Neural cell (in vitro differentiated cells): ENCODE data around the gene ENDOD1. TPM values are rescaled to one million over a fixed set of nuclear protein-coding genes. Genes with fewer than 3 reads are reported as not detected.

ENCODE experiments used
- H2AFZ ChIP-seq: fragments of 200-600, 300-800 bp; sonication (generic), shearing (Covaris generic); 2 replicates; pipeline ENCODE4 v1.6.0; 2014; ENCODE audit warnings: low read depth, mild to moderate bottlenecking, antibody characterized with exemption, low read length, moderate library complexity
- H3F3A ChIP-seq: fragments of 200-600 bp; shearing (Covaris generic); 2 replicates; pipeline ENCODE4 v1.6.1; 2016; ENCODE audit warnings: mild to moderate bottlenecking, moderate library complexity, mixed read lengths, antibody characterized with exemption, low read length; ENCODE audit not compliant: insufficient read depth, poor library complexity, severe bottlenecking
- H3K27ac ChIP-seq: fragments of 200-600, 300-800 bp; sonication (generic), shearing (Covaris generic); 2 replicates; pipeline ENCODE4 v1.5.1; 2014; ENCODE audit warnings: mild to moderate bottlenecking, low read length, moderate library complexity
- H3K27me3 ChIP-seq: fragments of 300-800, 200-600 bp; sonication (generic), shearing (Covaris generic); 2 replicates; pipeline ENCODE4 v1.6.0; 2014; ENCODE audit warnings: mild to moderate bottlenecking, low read depth, low read length, moderate library complexity; ENCODE audit not compliant: insufficient read depth
- H3K36me3 ChIP-seq: fragments of 300-800, 200-600 bp; sonication (generic), shearing (Covaris generic); 2 replicates; pipeline ENCODE4 v1.5.1; 2014; ENCODE audit warnings: mild to moderate bottlenecking, antibody characterized with exemption, low read length, moderate library complexity; ENCODE audit not compliant: insufficient read depth
- H3K4me2 ChIP-seq: fragments of 300-800, 200-600 bp; sonication (generic), shearing (Covaris generic); 2 replicates; pipeline ENCODE4 v1.6.0; 2014; ENCODE audit warnings: mild to moderate bottlenecking, low read length
- H3K4me3 ChIP-seq: fragments of 300-800, 200-600 bp; sonication (generic), shearing (Covaris generic); 2 replicates; pipeline ENCODE4 v1.5.1; 2014; ENCODE audit warnings: mild to moderate bottlenecking, low read length, moderate library complexity
- H3K79me2 ChIP-seq: fragments of 200-600 bp; shearing (Covaris generic); replicated peaks from 2 replicates; pipeline ENCODE4 v1.6.0; 2014; ENCODE audit warnings: mild to moderate bottlenecking, low read length, moderate library complexity; ENCODE audit not compliant: insufficient read depth
- H3K9ac ChIP-seq: fragments of 300-800, 200-600 bp; sonication (generic), shearing (Covaris generic); 2 replicates; pipeline ENCODE4 v1.6.1; 2016; ENCODE audit warnings: mild to moderate bottlenecking, low read length, mixed read lengths
- H3K9me2 ChIP-seq: fragments of 200-600 bp; shearing (Covaris generic); 2 replicates; pipeline ENCODE4 v1.6.1; 2016; ENCODE audit warnings: mild to moderate bottlenecking, low read length, mixed read lengths; ENCODE audit not compliant: insufficient read depth
- H3K9me3 ChIP-seq: fragments of 200-600, 300-800 bp; sonication (generic), shearing (Covaris generic); 2 replicates; pipeline ENCODE4 v1.6.1; 2016; ENCODE audit warnings: mild to moderate bottlenecking, mixed run types, low read length, moderate library complexity, mixed read lengths
- H4K20me1 ChIP-seq: fragments of 200-600 bp; shearing (Covaris generic); 2 replicates; pipeline ENCODE4 v1.6.1; 2016; ENCODE audit warnings: mild to moderate bottlenecking, mixed run types; ENCODE audit not compliant: insufficient read depth
- EP300 ChIP-seq: fragments of 450-650 bp; conservative IDR thresholded peaks from 2 replicates; pipeline ENCODE4 v1.6.1; 2014; ENCODE audit warnings: antibody characterized with exemption, mild to moderate bottlenecking, moderate library complexity; ENCODE audit not compliant: poor library complexity, severe bottlenecking
- EZH2 ChIP-seq: fragments of 200-600, 300-800 bp; shearing (Covaris generic), sonication (generic); IDR thresholded peaks from 2 replicates; pipeline ENCODE4 v1.6.1; 2014; ENCODE audit warnings: antibody characterized with exemption, low read length, borderline replicate concordance, mild to moderate bottlenecking; ENCODE audit not compliant: insufficient read depth, poor library complexity, severe bottlenecking
- MXI1 ChIP-seq: fragments of 450-650 bp; conservative IDR thresholded peaks from 2 replicates; pipeline ENCODE4 v1.6.1; 2014; ENCODE audit warnings: antibody characterized with exemption, mild to moderate bottlenecking; ENCODE audit not compliant: poor library complexity, severe bottlenecking
- POLR2AphosphoS5 ChIP-seq: IDR thresholded peaks from 2 replicates; pipeline ENCODE4 v1.6.1; 2012
- RAD21 ChIP-seq: fragments of 450-650 bp; conservative IDR thresholded peaks from 2 replicates; pipeline ENCODE4 v1.6.1; 2014; ENCODE audit warnings: antibody characterized with exemption, mild to moderate bottlenecking, moderate library complexity
- SMC3 ChIP-seq: fragments of 450-650 bp; conservative IDR thresholded peaks from 2 replicates; pipeline ENCODE4 v1.6.1; 2014; ENCODE audit warnings: antibody characterized with exemption, mild to moderate bottlenecking, moderate library complexity; ENCODE audit not compliant: poor library complexity
- TAF1 ChIP-seq: IDR thresholded peaks from 2 replicates; pipeline ENCODE4 v1.6.1; 2012; ENCODE audit warnings: low read depth
- polyA plus RNA-seq: library from polyadenylated mRNA; depleted of rRNA; stranded (reverse); fragments of >200 nt; gene quantifications from 2 replicates; pipeline ENCODE4 v1.2.3, GENCODE V29; 2014
- TF ChIP-seq, protein P1 (sequence below): IDR thresholded peaks from 2 replicates; pipeline ENCODE4 v1.6.1; 2012; ENCODE audit warnings: borderline replicate concordance
- TF ChIP-seq, protein P2 (sequence below): fragments of 450-650 bp; IDR thresholded peaks from 2 replicates; pipeline ENCODE4 v1.5.1; 2014; ENCODE audit warnings: antibody characterized with exemption, mild to moderate bottlenecking, moderate library complexity; ENCODE audit not compliant: poor library complexity, severe bottlenecking

ENDOD1 gene
- polyA plus RNA-seq, 1 donor from 2014 or later, result 4.9 TPM

DNA sequence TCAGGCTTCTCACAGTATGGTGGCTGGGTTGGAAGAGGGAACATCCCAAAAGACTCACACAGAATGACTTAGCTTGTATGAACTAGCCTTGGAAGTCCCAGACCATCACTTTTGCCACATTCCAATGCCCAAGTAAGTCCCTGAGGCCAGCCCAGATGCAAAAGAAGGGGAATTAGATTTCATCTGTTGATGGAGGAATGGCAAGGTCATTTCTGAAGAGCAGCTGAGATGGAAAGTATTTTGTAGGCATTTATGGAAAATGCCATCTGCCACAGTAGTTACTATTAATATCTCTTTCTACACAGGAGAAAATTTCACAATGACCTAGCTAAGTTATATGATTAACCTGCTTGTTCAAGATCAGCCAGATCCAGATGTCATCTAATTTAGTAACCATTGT, 58.8 kb downstream of the ENDOD1 start:
- no peaks in the 10 kb centered on the region for H4K20me1 ChIP-seq
- H3K4me3 ChIP-seq, result no peak overlapping the region
- H2AFZ ChIP-seq, result no peak overlapping the region
- no peak overlapping the region for H3K27ac ChIP-seq
- H3K9me2 ChIP-seq, result no peaks in the 10 kb centered on the region
- no peak for TF ChIP-seq MXI1
- no peak for TF ChIP-seq EZH2
- TF ChIP-seq, protein P1, sequence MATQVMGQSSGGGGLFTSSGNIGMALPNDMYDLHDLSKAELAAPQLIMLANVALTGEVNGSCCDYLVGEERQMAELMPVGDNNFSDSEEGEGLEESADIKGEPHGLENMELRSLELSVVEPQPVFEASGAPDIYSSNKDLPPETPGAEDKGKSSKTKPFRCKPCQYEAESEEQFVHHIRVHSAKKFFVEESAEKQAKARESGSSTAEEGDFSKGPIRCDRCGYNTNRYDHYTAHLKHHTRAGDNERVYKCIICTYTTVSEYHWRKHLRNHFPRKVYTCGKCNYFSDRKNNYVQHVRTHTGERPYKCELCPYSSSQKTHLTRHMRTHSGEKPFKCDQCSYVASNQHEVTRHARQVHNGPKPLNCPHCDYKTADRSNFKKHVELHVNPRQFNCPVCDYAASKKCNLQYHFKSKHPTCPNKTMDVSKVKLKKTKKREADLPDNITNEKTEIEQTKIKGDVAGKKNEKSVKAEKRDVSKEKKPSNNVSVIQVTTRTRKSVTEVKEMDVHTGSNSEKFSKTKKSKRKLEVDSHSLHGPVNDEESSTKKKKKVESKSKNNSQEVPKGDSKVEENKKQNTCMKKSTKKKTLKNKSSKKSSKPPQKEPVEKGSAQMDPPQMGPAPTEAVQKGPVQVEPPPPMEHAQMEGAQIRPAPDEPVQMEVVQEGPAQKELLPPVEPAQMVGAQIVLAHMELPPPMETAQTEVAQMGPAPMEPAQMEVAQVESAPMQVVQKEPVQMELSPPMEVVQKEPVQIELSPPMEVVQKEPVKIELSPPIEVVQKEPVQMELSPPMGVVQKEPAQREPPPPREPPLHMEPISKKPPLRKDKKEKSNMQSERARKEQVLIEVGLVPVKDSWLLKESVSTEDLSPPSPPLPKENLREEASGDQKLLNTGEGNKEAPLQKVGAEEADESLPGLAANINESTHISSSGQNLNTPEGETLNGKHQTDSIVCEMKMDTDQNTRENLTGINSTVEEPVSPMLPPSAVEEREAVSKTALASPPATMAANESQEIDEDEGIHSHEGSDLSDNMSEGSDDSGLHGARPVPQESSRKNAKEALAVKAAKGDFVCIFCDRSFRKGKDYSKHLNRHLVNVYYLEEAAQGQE, result no peak
- TF ChIP-seq SMC3, result no peak
- TF ChIP-seq TAF1, result no peak
- TF ChIP-seq RAD21, result no peak
- no peak for TF ChIP-seq EP300
- TF ChIP-seq, protein P2, sequence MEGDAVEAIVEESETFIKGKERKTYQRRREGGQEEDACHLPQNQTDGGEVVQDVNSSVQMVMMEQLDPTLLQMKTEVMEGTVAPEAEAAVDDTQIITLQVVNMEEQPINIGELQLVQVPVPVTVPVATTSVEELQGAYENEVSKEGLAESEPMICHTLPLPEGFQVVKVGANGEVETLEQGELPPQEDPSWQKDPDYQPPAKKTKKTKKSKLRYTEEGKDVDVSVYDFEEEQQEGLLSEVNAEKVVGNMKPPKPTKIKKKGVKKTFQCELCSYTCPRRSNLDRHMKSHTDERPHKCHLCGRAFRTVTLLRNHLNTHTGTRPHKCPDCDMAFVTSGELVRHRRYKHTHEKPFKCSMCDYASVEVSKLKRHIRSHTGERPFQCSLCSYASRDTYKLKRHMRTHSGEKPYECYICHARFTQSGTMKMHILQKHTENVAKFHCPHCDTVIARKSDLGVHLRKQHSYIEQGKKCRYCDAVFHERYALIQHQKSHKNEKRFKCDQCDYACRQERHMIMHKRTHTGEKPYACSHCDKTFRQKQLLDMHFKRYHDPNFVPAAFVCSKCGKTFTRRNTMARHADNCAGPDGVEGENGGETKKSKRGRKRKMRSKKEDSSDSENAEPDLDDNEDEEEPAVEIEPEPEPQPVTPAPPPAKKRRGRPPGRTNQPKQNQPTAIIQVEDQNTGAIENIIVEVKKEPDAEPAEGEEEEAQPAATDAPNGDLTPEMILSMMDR, result no peak
- no peak for TF ChIP-seq POLR2AphosphoS5
- H3K36me3 ChIP-seq, result no peaks in the 10 kb centered on the region
- no peak overlapping the region for H3K4me2 ChIP-seq
- H3K9me3 ChIP-seq, result no peaks in the 10 kb centered on the region
- peaks cover 18% of the 10 kb centered on the region for H3K27me3 ChIP-seq
- H3K79me2 ChIP-seq, result no peaks in the 10 kb centered on the region
- H3K9ac ChIP-seq, result no peak overlapping the region
- H3F3A ChIP-seq, result no peaks in the 10 kb centered on the region

DNA sequence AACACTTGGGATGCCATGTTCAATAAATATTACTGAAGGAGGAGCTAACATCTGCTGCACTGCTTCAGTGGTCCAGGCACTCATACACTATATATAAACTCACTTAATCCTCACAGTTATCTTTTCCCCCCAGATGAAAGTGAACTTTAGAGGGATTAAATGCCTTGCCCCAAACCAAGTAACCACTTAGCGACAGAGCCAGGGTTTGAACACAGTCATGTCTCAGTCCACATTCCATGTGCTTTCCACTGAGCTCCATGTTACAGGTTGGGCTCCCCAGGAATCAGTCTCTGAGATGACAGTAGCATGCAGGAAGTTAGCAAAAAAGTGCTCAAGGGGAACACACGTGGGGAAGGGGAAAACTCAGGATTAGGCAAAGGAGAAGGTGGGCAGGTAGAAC, 59.3 kb downstream of the ENDOD1 start:
- TF ChIP-seq POLR2AphosphoS5, result no peak
- TF ChIP-seq EP300, result no peak
- TF ChIP-seq, protein P2, result no peak
- TF ChIP-seq EZH2, result no peak
- TF ChIP-seq SMC3, result no peak
- no peak for TF ChIP-seq RAD21
- TF ChIP-seq TAF1, result no peak
- no peak for TF ChIP-seq MXI1
- TF ChIP-seq, protein P1, result no peak
- H3K4me2 ChIP-seq, result no peak overlapping the region
- H3K27me3 ChIP-seq, result peaks cover 18% of the 10 kb centered on the region

More for the DNA sequence above, 59.3 kb downstream of the ENDOD1 start:
- Histone ChIP-seq H3K9ac (no peak overlapping the region), H3K9me3 (no peaks in the 10 kb centered on the region), H2AFZ (no peak overlapping the region), H3F3A (no peaks in the 10 kb centered on the region), H3K27ac (no peak overlapping the region), H4K20me1 (no peaks in the 10 kb centered on the region), H3K9me2 (no peaks in the 10 kb centered on the region), H3K36me3 (no peaks in the 10 kb centered on the region), H3K4me3 (no peak overlapping the region), H3K79me2 (no peaks in the 10 kb centered on the region)
